ENCODE data around the gene SCUBE1. TPM values are rescaled to one million over a fixed set of nuclear protein-coding genes. Genes with fewer than 3 reads are reported as not detected.

Gene SCUBE1
- total RNA-seq, 4 donors from 2014 or later: 0.28 to 3.7 (median 1.7) TPM

GRCh38 chr22:43329061-43329460 lies 14.1 kb downstream of the SCUBE1 start:
- ATAC-seq (ENCODE audit: low FRiP score) (no peak), DNase-seq (ENCODE audit: low spot score) (no peak)
- no peak for TF ChIP-seq CTCF (IDR thresholded peaks at IDR 0.05)

- ATAC-seq (ENCODE audit: low FRiP score) (no peak), DNase-seq (ENCODE audit: low spot score) (no peak)
- no peak for TF ChIP-seq CTCF (IDR thresholded peaks at IDR 0.05)
Measured at GRCh38 chr22:43327157-43327438, 16.1 kb downstream of the SCUBE1 start.

- ATAC-seq (ENCODE audit: low FRiP score): no peak
- DNase-seq (ENCODE audit: low spot score): no peak
- TF ChIP-seq CTCF (IDR thresholded peaks at IDR 0.05): no peak
Measured at GRCh38 chr22:43326331-43327156, 16.6 kb downstream of the SCUBE1 start.

DNA sequence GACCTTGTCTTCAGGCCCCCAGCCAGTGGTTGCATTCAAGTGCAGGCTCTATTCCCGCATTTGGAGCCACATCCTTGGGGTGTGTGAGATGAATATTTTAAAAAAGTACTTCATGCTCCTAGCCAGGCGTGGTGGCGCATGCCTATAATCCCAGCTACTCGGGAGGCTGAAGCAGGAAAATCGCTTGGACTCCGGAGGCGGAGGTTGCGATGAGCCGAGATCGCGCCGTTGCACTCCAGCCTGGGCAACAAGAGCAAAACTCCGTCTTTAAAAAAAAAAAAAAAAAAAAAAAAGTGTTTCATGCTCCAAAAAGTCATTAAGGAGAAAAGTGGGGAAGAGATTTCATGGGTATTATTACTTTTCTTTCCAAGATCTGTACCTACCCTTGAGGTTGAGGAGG lies 18.0 kb downstream of the SCUBE1 start:
- no peak for DNase-seq (ENCODE audit: low spot score)
- no peak for TF ChIP-seq CTCF (IDR thresholded peaks at IDR 0.05)
- ATAC-seq (ENCODE audit: low FRiP score): no peak

- ATAC-seq (ENCODE audit: low FRiP score): no peak
- no peak for TF ChIP-seq CTCF (IDR thresholded peaks at IDR 0.05)
- no peak for DNase-seq (ENCODE audit: low spot score)
Measured at GRCh38 chr22:43320943-43321900, 21.9 kb downstream of the SCUBE1 start.

- no peak for DNase-seq (ENCODE audit: low spot score)
- no peak for TF ChIP-seq CTCF (IDR thresholded peaks at IDR 0.05)
- ATAC-seq (ENCODE audit: low FRiP score): no peak
Measured at GRCh38 chr22:43319661-43320486, 23.3 kb downstream of the SCUBE1 start.

Measured in omental fat pad (tissue), 4 donors.